ENCODE data around the gene MPP2. TPM values are rescaled to one million over a fixed set of nuclear protein-coding genes. Genes with fewer than 3 reads are reported as not detected.
"Not testable (repeated sequence)": the region's sequence is repeated elsewhere in the genome, so short reads cannot be mapped to it uniquely, and the experiment has no call there.

MPP2 gene, protein sequence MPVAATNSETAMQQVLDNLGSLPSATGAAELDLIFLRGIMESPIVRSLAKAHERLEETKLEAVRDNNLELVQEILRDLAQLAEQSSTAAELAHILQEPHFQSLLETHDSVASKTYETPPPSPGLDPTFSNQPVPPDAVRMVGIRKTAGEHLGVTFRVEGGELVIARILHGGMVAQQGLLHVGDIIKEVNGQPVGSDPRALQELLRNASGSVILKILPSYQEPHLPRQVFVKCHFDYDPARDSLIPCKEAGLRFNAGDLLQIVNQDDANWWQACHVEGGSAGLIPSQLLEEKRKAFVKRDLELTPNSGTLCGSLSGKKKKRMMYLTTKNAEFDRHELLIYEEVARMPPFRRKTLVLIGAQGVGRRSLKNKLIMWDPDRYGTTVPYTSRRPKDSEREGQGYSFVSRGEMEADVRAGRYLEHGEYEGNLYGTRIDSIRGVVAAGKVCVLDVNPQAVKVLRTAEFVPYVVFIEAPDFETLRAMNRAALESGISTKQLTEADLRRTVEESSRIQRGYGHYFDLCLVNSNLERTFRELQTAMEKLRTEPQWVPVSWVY
- 5.5 TPM for total RNA-seq (ENCODE audit: insufficient read depth, low replicate concordance)

DNA sequence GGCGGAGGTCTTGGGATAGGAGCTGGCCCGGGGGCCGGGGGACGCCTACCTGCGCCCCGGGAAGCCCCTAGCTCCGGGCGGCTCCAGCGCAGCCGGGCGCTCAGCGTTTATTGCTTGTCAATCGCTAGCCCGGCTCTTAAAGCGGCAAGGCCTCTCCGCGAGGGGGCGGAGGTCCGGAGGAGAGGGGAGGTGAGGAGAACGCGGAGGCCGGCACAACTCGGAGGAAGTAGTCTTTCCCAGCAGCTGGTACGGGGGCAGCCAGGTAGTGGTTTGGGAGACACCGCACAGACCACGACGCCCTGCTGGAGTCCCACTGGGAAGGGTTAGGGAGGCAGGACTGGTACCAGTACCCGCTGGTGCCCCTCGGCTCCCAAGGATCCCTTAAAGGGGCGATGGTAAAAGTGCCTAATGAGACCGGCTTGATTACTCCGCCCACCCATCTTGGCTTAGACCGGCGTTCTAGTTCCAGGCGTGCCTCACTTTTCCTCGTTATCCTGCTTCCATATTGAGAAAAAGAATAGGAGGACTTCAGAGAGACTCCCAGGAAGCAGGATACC, at the start of gene MPP2:
TSS of gene MPP2 (minus strand) at position 112 of the 557 bp plus-strand sequence. CDS start 3,076 bp downstream, outside the sequence.
- peak; percentile 92 for DNase-seq (ENCODE audit: low spot score)

- DNase-seq (ENCODE audit: low spot score) = no peak
These were observed 48.9 kb upstream of the MPP2 start for GRCh38 chr17:43956222-43956621.

- no peak for DNase-seq (ENCODE audit: low spot score)
These were observed 46.4 kb upstream of the MPP2 start, which contains the start of gene PYY for GRCh38 chr17:43953746-43954145. Gene PYY (minus strand): TSS chr17:43953940. CDS start chr17:43953483, 457 bp downstream.

GRCh38 chr17:43952724-43953666, 45.7 kb upstream of the MPP2 start:
- DNase-seq (ENCODE audit: low spot score) = no peak

GRCh38 chr17:43952351-43952723, 45.0 kb upstream of the MPP2 start:
- DNase-seq (ENCODE audit: low spot score) = no peak

- DNase-seq (ENCODE audit: low spot score) = no peak
These were observed 44.4 kb upstream of the MPP2 start for GRCh38 chr17:43951750-43952149.

- DNase-seq (ENCODE audit: low spot score) = no peak
These were observed 43.2 kb upstream of the MPP2 start for GRCh38 chr17:43950554-43950953.

DNA sequence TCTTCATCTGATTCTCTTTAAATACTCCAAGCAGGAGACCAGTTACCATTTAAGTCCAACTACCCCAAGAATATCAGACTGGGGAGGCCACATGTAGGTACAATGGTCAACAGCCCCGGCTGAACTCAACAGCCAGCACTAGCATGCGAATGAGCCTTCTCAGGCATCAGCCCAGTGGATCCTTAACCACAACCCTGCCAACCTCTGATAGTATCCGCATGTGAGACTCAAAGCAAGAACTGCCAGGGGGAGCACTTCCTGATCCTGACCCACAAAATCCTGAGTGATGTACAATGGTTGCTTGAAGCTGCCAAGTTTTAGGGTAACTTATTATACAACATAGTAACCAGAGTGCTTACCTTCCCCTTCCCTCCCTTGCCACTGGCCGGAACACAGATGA, 42.4 kb upstream of the MPP2 start:
- no peak for DNase-seq (ENCODE audit: low spot score)

DNA sequence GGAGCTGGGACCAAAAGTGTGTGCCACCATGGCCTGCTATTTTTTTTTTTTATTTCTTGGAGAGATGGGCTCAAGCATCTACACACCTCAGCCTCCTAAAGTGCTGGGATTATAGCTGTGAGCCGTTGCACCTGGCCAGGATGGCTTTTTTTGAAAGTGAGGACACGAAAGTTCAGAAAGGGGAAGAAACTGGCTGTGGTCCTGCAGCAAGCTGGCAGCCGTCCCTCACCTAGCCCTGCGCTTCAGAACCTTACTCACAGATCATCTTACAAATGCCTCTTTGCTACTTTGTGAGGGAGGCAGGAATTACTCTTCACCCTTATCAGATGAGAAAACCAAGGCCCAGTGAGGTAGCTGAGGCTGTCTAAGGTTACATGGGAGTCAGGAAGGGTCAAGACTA, 39.4 kb upstream of the MPP2 start:
- DNase-seq (ENCODE audit: low spot score) = no peak

DNA sequence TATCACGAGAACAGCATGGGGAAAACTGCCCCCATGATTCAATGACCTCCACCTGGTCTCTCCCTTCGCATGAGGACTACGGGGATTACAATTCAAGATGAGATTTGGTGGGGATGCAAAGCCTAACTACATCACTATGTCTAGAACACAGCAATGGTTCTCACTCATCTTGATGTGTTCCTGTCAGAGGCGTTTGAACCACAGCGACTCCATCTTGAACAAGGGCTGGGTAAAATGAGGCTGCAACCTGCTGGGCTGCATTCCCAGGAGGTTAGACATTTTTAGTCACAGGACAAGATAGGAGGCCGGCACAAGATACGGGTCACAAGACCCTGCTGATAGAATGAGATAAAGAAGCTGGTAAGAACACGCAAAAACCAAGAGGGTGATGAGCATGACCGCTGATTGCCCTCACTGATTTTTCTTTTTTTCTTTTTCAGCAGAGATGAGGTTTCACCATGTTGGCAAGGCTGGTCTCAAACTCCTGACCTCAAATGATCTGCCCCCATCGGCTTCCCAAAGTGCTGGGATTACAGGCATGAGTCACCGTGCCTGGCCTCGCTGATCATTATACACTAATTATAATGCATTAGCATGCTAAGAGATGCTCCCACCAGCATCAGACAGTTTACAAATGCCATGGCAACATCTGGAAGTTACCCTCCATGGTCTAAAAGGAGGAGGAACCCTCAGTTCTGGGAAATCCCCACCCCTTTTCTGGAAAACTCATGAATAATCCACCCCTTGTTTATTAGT, 37.9 kb upstream of the MPP2 start:
- no peak for DNase-seq (ENCODE audit: low spot score)

DNA sequence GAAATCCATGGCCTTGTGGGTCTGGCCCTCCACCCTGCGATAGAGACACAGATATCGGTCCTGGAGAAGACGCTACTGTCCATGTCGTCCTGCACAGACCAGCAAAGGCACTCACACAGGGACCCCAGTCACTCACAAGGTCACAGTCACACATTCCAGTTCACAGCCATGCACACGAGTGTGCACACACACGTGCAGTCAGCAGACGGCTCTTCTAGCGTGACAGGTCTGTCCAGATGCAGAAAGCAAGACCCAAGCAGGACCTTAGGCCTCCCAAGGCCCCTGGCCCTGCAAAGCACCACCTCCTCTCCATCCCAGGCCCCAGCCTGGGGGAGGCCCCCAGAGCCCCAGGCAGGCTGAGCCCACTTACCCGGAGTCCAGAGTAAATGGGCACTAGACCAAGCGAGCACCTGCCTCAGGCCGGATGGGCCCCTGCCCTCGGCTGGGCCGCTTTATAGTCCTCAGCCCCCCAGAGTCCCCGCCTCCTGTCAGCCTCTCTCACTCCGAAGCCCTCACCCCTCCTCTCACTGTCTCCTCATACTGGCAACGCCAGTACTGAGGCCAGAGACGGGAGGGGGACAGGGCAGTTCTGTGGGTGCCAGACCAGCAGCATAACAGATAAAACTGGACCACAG, 34.8 kb upstream of the MPP2 start, which contains the start of gene PPY:
TSS of gene PPY (minus strand) at position 426 of the 635 bp plus-strand sequence. CDS start 822 bp downstream, outside the sequence.
- no peak for DNase-seq (ENCODE audit: low spot score)

DNA sequence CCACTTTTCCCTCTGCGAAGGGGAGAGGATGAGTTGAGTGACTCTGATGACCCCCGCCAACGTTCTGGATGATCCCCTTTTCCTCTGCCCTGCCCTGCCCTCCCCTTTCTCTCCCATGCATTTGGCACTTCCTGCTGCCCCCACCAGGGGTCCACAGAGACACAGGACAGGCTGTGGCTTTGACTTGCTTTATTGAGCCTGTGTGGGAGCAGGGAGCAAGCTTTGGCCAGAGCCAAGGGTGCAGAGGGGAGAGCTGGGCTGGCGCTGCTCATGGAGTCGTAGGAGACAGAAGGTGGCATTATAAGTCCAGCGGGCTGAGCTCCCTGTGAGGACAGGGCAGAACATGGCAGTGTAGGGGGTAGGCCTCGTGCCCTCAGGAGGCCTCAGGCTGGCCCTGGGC, 33.3 kb upstream of the MPP2 start:
- DNase-seq (ENCODE audit: low spot score) = no peak

- DNase-seq (ENCODE audit: low spot score) = no peak
These were observed 32.5 kb upstream of the MPP2 start for GRCh38 chr17:43939886-43940285.

DNA sequence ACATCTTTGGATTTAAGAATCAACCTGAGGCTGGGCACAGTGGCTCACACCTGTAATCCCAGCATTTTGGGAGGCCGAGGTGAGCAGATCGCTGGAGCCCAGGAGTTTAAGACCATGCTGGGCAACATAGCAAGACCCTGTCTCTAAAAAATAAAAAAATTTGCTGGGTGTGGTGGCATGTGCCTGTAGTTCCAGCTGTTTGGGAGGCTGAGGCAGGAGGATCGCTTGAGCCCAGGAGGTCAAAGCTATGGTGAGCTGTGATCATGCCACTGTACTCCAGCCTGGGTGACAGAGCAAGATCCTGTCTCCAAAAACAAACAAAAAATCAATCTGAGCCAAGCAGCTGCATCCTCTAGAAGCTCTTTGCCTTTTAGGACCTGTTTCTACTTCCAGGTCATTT, 32.1 kb upstream of the MPP2 start:
- DNase-seq (ENCODE audit: low spot score) = not testable (repeated sequence)

DNA sequence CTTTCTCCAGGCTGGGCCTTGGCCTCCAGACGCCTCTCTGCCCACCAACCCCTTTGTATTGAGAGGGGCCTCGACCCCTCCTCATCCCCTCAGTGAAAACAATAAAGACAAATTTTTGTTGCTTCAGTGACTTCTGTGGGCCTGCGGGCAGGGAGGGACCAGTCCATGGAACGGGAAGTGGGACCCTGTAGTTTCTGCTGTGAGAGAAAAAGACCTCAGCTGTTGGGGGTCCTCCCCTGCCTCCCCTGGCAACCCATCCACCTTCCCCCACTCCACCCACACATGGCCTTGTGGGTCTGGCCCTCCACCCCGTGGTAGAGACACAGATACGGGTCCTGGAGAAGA, 31.5 kb upstream of the MPP2 start:
- no peak for DNase-seq (ENCODE audit: low spot score)

- DNase-seq (ENCODE audit: low spot score) = no peak
These were observed 29.1 kb upstream of the MPP2 start for GRCh38 chr17:43936434-43936833.

DNA sequence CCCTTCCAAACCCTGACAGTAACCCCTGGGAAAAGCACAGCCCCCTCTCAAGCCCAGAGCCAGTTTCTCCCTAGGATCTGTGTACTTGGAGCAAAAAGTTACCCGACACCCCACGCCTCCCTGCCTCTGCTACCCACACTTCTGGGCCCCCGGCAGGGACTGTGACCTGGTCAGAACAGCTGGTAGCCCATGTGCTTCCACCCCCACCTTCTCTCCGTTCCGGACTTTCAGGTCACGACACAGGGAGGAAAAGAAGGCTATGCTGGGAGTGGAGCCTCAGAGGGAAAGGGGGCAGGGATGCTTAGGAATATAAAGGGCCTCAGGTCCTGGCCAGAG, 28.6 kb upstream of the MPP2 start:
- DNase-seq (ENCODE audit: low spot score) = no peak

DNA sequence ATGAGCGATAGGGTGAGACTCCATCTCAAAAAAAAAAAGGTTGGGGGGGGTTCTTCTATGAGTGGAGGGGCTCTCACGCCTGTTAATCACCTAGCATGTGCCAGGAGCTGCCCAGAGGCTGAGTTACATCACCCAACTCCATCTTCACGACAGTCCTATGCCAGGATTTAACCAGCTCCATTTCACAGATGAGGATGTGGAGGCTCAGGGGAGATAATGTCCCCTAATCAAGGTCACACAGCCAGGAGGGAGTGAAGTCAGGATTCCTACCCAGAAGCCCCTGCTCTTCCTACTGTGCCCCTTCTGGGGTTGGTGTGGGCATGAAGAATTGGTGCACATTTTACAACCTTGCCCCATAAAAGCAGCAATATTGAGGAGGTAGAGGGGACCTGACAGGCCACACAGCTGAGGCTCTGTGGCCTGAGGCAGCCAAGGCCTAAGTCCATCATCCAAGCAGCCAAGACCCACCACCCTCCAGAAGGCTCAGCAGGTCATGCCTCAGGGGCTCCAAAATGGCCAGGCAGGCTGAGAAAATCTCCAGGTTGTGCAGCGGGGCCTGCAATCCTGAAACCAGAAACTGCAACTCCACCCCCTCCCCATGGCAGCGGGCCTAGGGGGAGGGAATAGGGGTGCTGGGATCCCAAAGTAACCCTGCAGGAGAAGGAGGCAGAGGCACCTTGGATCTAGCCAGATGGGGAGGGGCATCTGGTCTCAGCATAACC, 28.0 kb upstream of the MPP2 start:
- no peak for DNase-seq (ENCODE audit: low spot score)

DNA sequence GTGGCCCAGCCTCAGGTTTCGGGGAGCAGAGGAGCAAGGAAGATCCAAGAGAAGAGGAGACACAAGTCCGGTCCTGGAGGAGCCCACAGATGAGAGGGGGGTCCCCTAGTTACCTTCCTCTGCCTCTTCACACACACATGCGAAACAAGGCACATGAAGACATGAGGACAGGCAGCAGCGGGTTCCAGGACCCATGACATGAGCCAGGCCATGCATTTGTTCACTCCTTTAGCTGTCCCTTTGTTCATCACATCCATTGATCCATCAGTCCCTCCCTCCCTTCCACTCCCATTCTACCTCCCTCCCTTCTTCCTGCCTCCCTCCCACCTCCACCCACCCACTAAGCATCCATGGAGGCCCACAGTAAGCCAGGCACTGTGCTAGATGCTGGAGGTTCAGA, 25.6 kb upstream of the MPP2 start:
- no peak for DNase-seq (ENCODE audit: low spot score)

DNA sequence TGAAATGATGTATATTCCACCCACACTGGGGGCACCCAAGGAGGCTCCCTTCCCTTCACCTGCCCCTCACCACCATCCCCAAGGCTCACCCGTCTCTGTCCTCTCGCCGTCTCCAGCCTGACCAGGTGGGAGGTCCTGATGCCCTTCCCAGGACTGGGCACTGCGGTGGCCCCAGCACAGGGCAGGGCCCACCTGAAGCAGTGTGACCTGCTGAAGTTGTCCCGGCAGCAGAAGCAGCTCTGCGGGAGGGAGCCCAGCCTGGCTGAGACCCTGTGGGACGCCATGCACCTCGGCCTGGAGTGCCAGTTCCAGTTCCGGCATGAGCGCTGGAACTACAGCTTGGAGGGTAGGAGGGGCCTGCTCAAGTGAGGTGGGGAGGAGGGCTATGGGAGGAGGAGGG, 25.0 kb upstream of the MPP2 start:
- DNase-seq (ENCODE audit: low spot score) = no peak

Measured in umbilical cord (tissue), 2 donors.